IMR-90 (cell line): ENCODE data around the gene DRD4. TPM values are rescaled to one million over a fixed set of nuclear protein-coding genes. Genes with fewer than 3 reads are reported as not detected.

Experiments used
- ATAC-seq: fragments of 200-7000 bp; cut with Tn5 transposase; 2 replicates; pipeline ENCODE4 v1.9.1; 2020; ENCODE audit warnings: low read depth, mild to moderate bottlenecking, moderate library complexity
- BruUV-seq: library from RNA; stranded (reverse); fragments of 400-500 nt; replicated peaks from 2 replicates; lab custom pipeline; 2021; lab: Mats Ljungman, UMichigan
- CTCF ChIA-PET: fragments of 300-600 bp; formaldehyde crosslinking; extraction: SDS; loops from one replicate; lab custom pipeline; 2021; ENCODE audit warnings: antibody characterized with exemption; lab: Yijun Ruan, JAX
- POLR2A ChIA-PET: fragments of 300-600 bp; sonication (Branson Sonifier 250); formaldehyde crosslinking; loops from one replicate; lab custom pipeline; 2022; ENCODE audit warnings: antibody characterized with exemption; ENCODE audit not compliant: unreplicated experiment; lab: Charles Lee
- DNase-seq: peaks from one replicate; pipeline ENCODE4 v3.0.0; 2013
- H2AFZ ChIP-seq: replicated peaks from 2 replicates; pipeline ENCODE3; 2013; ENCODE audit warnings: low read length, mild to moderate bottlenecking; ENCODE audit not compliant: poor library complexity
- H2AK5ac ChIP-seq: 2 replicates; pipeline ENCODE4 v1.6.1; 2013; ENCODE audit warnings: low read depth, low read length, inconsistent platforms
- H2AK9ac ChIP-seq: replicated peaks from 2 replicates; pipeline ENCODE3; 2013; ENCODE audit warnings: mild to moderate bottlenecking, low read depth, low read length, moderate library complexity; ENCODE audit not compliant: poor library complexity
- H2BK120ac ChIP-seq: 2 replicates; pipeline ENCODE4 v1.6.1; 2013; ENCODE audit warnings: low read depth, low read length, inconsistent platforms
- H2BK15ac ChIP-seq: 3 replicates; pipeline ENCODE4 v1.6.1; 2013; ENCODE audit warnings: low read depth, low read length, inconsistent platforms
- H2BK20ac ChIP-seq: 2 replicates; pipeline ENCODE4 v1.6.1; 2013; ENCODE audit warnings: low read depth, mild to moderate bottlenecking, inconsistent platforms, low read length, moderate library complexity
- H2BK5ac ChIP-seq: 2 replicates; pipeline ENCODE4 v1.6.1; 2013; ENCODE audit warnings: mild to moderate bottlenecking, low read depth, low read length, inconsistent platforms; ENCODE audit not compliant: poor library complexity, severe bottlenecking
- H3K14ac ChIP-seq: replicated peaks from 2 replicates; pipeline ENCODE4 v1.6.1; 2013; ENCODE audit warnings: low read depth, low read length, inconsistent platforms
- H3K18ac ChIP-seq: 2 replicates; pipeline ENCODE4 v1.6.1; 2013; ENCODE audit warnings: low read depth, low read length, control low read depth
- H3K23ac ChIP-seq: 2 replicates; pipeline ENCODE4 v1.6.1; 2013; ENCODE audit warnings: low read depth, low read length, inconsistent platforms
- H3K27ac ChIP-seq: 2 replicates; pipeline ENCODE4 v1.5.1; 2013; ENCODE audit warnings: mild to moderate bottlenecking, control low read depth, low read length; ENCODE audit not compliant: insufficient read depth
- H3K27me3 ChIP-seq: 2 replicates; pipeline ENCODE4 v1.6.1; 2013; ENCODE audit warnings: low read length; ENCODE audit not compliant: control insufficient read depth, insufficient read depth
- H3K36me3 ChIP-seq: 2 replicates; pipeline ENCODE4 v1.6.1; 2013; ENCODE audit warnings: low read length, mixed read lengths; ENCODE audit not compliant: control insufficient read depth, insufficient read depth
- H3K4ac ChIP-seq: 2 replicates; pipeline ENCODE4 v1.6.1; 2013; ENCODE audit warnings: low read depth, low read length, inconsistent platforms
- H3K4me1 ChIP-seq: 2 replicates; pipeline ENCODE4 v1.6.1; 2013; ENCODE audit warnings: low read length, mixed read lengths; ENCODE audit not compliant: control insufficient read depth, insufficient read depth
- H3K4me2 ChIP-seq: 2 replicates; pipeline ENCODE4 v1.6.1; 2013; ENCODE audit warnings: low read depth, mild to moderate bottlenecking, control low read depth, low read length, moderate library complexity
- H3K4me3 ChIP-seq: 2 replicates; pipeline ENCODE4 v1.5.1; 2013; ENCODE audit warnings: low read depth, mild to moderate bottlenecking, control low read depth, low read length, moderate library complexity; ENCODE audit not compliant: insufficient read depth
- H3K56ac ChIP-seq: 2 replicates; pipeline ENCODE4 v1.6.1; 2013; ENCODE audit warnings: low read length, inconsistent platforms; ENCODE audit not compliant: insufficient read depth; ENCODE audit errors: extremely low read depth
- H3K79me1 ChIP-seq, 2 experiments: 2 replicates each; pipeline ENCODE4 v1.6.1; 2013; ENCODE audit warnings: low read length in 2 of 2, inconsistent platforms in 1 of 2, low read depth in 1 of 2
- H3K9ac ChIP-seq: 2 replicates; pipeline ENCODE4 v1.6.1; 2013; ENCODE audit warnings: low read depth, low read length, control low read depth
- H3K9me1 ChIP-seq: 2 replicates; pipeline ENCODE4 v1.6.1; 2013; ENCODE audit warnings: low read length, inconsistent platforms; ENCODE audit not compliant: insufficient read depth
- H3K9me3 ChIP-seq: 2 replicates; pipeline ENCODE4 v1.6.1; 2013; ENCODE audit warnings: low read length; ENCODE audit not compliant: control insufficient read depth, insufficient read depth
- H4K20me1 ChIP-seq: 2 replicates; pipeline ENCODE4 v1.6.1; 2013; ENCODE audit warnings: low read length, inconsistent platforms; ENCODE audit not compliant: insufficient read depth
- H4K5ac ChIP-seq: 2 replicates; pipeline ENCODE4 v1.6.1; 2013; ENCODE audit warnings: mild to moderate bottlenecking, low read depth, low read length, control low read depth
- H4K8ac ChIP-seq, 2 experiments: 2 replicates each; pipeline ENCODE4 v1.6.1; 2013; ENCODE audit warnings: low read depth in 2 of 2, low read length in 2 of 2, control low read depth in 1 of 2, inconsistent platforms in 1 of 2
- H4K91ac ChIP-seq: 2 replicates; pipeline ENCODE4 v1.6.1; 2013; ENCODE audit warnings: low read depth, low read length, inconsistent platforms; ENCODE audit not compliant: insufficient read depth
- CHD1 ChIP-seq: IDR thresholded peaks from 2 replicates; pipeline ENCODE4 v1.6.1; 2012; ENCODE audit warnings: low read depth, low read length, improper control_type of control experiment
- ELK1 ChIP-seq: fragments of 150-350 bp; IDR thresholded peaks from 2 replicates; pipeline ENCODE4 v1.6.1; 2016; ENCODE audit warnings: low read depth, mild to moderate bottlenecking, low read length, moderate library complexity, borderline replicate concordance
- MAFK ChIP-seq: IDR thresholded peaks from 2 replicates; pipeline ENCODE4 v1.6.1; 2012; ENCODE audit warnings: low read depth, low read length, improper control_type of control experiment
- MAZ ChIP-seq: IDR thresholded peaks from 2 replicates; pipeline ENCODE4 v1.6.1; 2012; ENCODE audit warnings: low read depth, mild to moderate bottlenecking, low read length, improper control_type of control experiment, moderate library complexity, borderline replicate concordance
- NFE2L2 ChIP-seq: fragments of 150-350 bp; IDR thresholded peaks from 2 replicates; pipeline ENCODE4 v1.6.1; 2016; ENCODE audit warnings: low read depth, mild to moderate bottlenecking, low read length
- RCOR1 ChIP-seq: IDR thresholded peaks from 2 replicates; pipeline ENCODE4 v1.6.1; 2012; ENCODE audit warnings: mild to moderate bottlenecking, low read length, improper control_type of control experiment; ENCODE audit not compliant: insufficient replicate concordance
- SMC3 ChIP-seq: fragments of 150-350 bp; IDR thresholded peaks from 2 replicates; pipeline ENCODE4 v1.6.1; 2016; ENCODE audit warnings: low read depth, mild to moderate bottlenecking, antibody characterized with exemption, low read length, moderate library complexity
- USF2 ChIP-seq: fragments of 150-350 bp; IDR thresholded peaks from 2 replicates; pipeline ENCODE4 v1.6.1; 2017; ENCODE audit warnings: mild to moderate bottlenecking, antibody characterized with exemption, low read length, low read depth
- WGBS, 2 experiments: methylation state at CpG; one replicate each; pipeline versions ENCODE4 v1.1.5 to v1.1.7; 2013; ENCODE audit warnings: missing lambda C conversion rate in 2 of 2; ENCODE audit not compliant: insufficient read length in 1 of 2; ENCODE audit errors: extremely low coverage in 2 of 2; 5-methylcytosine and 5-hydroxymethylcytosine counted together
- dilution Hi-C: fragments of 300-500 bp; cut with HindIII; formaldehyde crosslinking; loops from one replicate; pipeline ENCODE4 v1.14.3; 2018; ENCODE audit warnings: low sequenced_read_pairs; ENCODE audit not compliant: unreplicated experiment
- in situ Hi-C: fragments of 300-500 bp; cut with MboI; formaldehyde crosslinking; loops from 3 replicates; pipeline ENCODE4 v1.14.3; 2019; ENCODE audit warnings: low sequenced_read_pairs, inconsistent platforms, mixed read lengths
- intact Hi-C: fragments of 100-400 bp; cut with micrococcal nuclease; formaldehyde crosslinking; loops from 2 replicates; pipeline ENCODE4 v1.10.0; 2022
- polyA plus RNA-seq, 3 experiments: library from polyadenylated mRNA; depleted of rRNA; stranded (reverse); fragments of >200 nt; gene quantifications; 2 replicates each; pipeline ENCODE4 v1.2.3, GENCODE V29; 2012; ENCODE audit warnings: low replicate concordance in 1 of 3
- total RNA-seq: library from RNA; depleted of rRNA; stranded (reverse); fragments of >200 nt; gene quantifications from 2 replicates; pipeline ENCODE4 v1.2.3, GENCODE V29; 2012

The DRD4 gene
- total and polyA plus RNA-seq, 2 of the 4 experiments (the other 2 are of a cell fraction): not detected

GRCh38 chr11:623349-623869, 13.7 kb upstream of the DRD4 start:
- no peak overlapping the region for H2BK15ac ChIP-seq
- H2BK120ac ChIP-seq: no peak overlapping the region
- H3K27me3 ChIP-seq: peaks cover 2% of the 10 kb centered on the region; the same call in 1 of the 2 replicates
- no peak overlapping the region for H2AK5ac ChIP-seq
- ChIA-PET POLR2A (no interaction called here), CTCF (no interaction called here)
- H2BK5ac ChIP-seq: no peak overlapping the region
- peaks cover 7% of the 10 kb centered on the region; the same call in 1 of the 2 replicates for H3K9me1 ChIP-seq
- peaks cover 1% of the 10 kb centered on the region; the same call in 1 of the 2 replicates for H3K4me1 ChIP-seq
- no peak overlapping the region for H3K56ac ChIP-seq
- H3K4ac ChIP-seq: no peak overlapping the region
- dilution Hi-C loops (no loop called here), in situ Hi-C loops (no loop called here), intact Hi-C loops (no loop called here)
- no peaks in the 10 kb centered on the region for H3K9me3 ChIP-seq
- no peak for TF ChIP-seq ELK1
- TF ChIP-seq CHD1: no peak
- no peak for TF ChIP-seq SMC3
- no peak for TF ChIP-seq MAFK
- no peak for TF ChIP-seq MAZ
- TF ChIP-seq USF2: no peak
- no peak for TF ChIP-seq RCOR1
- TF ChIP-seq NFE2L2: no peak
- H2BK20ac ChIP-seq: no peak overlapping the region
- H2AK9ac ChIP-seq: peak overlapping the region; percentile 55
- no peak overlapping the region for H4K5ac ChIP-seq
- no peak overlapping the region for H3K4me3 ChIP-seq
- H3K4me2 ChIP-seq: no peak overlapping the region
- BruUV-seq: no TSS peak
- no peak overlapping the region for H3K9ac ChIP-seq
- DNase-seq (no peak), ATAC-seq (no peak)
- H3K14ac ChIP-seq: no peak overlapping the region
- H3K23ac ChIP-seq: no peak overlapping the region
- H3K18ac ChIP-seq: no peak overlapping the region
- no peak overlapping the region for H2AFZ ChIP-seq
- WGBS, 2 experiments: 80% methylated on average over 10 of the region's 15 CpGs; no CpG with 5 or more reads in 1 of the 2 experiments
- no peak overlapping the region for H4K8ac ChIP-seq
- peaks cover 2% of the 10 kb centered on the region; the same call in 1 of the 2 replicates for H3K36me3 ChIP-seq
- H3K27ac ChIP-seq: no peak overlapping the region
- H4K91ac ChIP-seq: no peak overlapping the region
- H4K20me1 ChIP-seq: peaks cover 4% of the 10 kb centered on the region
- 0 out of 4 replicates have a peak, but pooled peaks cover 1 to 7% of the 10 kb centered on the region in 2 experiments for H3K79me1 ChIP-seq
